ENCODE measurements around the gene MBLAC1.

DNA sequence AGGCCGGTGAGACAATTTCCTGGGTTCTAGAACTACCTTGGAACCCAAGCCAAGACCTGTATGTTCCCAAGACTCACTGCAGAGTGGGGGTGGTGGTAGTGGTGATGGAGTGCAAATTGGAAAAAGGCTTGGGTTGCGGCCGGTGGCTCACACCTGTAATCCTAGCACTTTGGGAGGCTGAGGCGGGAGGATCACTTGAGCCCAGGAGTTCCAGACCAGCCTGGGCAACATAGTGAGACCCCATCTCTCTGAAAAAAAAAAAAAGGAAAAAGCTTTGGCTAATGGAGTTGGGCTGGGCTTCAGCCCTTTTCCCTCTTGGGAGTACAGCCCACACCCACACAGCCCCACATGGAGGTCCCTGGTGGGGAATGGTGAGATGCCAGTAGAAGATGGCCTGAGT is 21.2 kb upstream of the MBLAC1 start:
- TF ChIP-seq CTCF (IDR thresholded peaks at IDR 0.05) = no peak
- no peak for TF ChIP-seq POLR2A (IDR thresholded peaks at IDR 0.05)
